Thymus (tissue), 11 donors: ENCODE data around the gene TLN1. TPM values are rescaled to one million over a fixed set of nuclear protein-coding genes. Genes with fewer than 3 reads are reported as not detected.

Source experiments
- DNase-seq, 9 donors: peaks; one replicate each; pipeline ENCODE4 v3.0.0-alpha.2; 2013; ENCODE audit warnings: low spot score in 9 of 9, low read depth in 6 of 9, missing footprints in 1 of 9
- H3K27ac ChIP-seq, 2 donors: one replicate each; pipeline ENCODE4 v1.5.1; 2013; ENCODE audit warnings: control low read depth in 1 of 2, low read depth in 1 of 2, low read length in 1 of 2, mild to moderate bottlenecking in 1 of 2, moderate library complexity in 1 of 2
- H3K27me3 ChIP-seq, 2 donors: one replicate each; pipeline ENCODE4 v1.5.1; 2013; ENCODE audit warnings: low read length in 1 of 2; ENCODE audit not compliant: control insufficient read depth in 2 of 2, insufficient read depth in 1 of 2
- H3K36me3 ChIP-seq, 2 donors: one replicate each; pipeline ENCODE4 v1.5.1; 2013; ENCODE audit warnings: low read length in 1 of 2, mild to moderate bottlenecking in 1 of 2, moderate library complexity in 1 of 2; ENCODE audit not compliant: control insufficient read depth in 2 of 2, insufficient read depth in 2 of 2
- H3K4me1 ChIP-seq, 2 donors: one replicate each; pipeline ENCODE4 v1.5.1; 2013; ENCODE audit warnings: low read length in 2 of 2; ENCODE audit not compliant: control insufficient read depth in 2 of 2, insufficient read depth in 2 of 2
- H3K4me3 ChIP-seq, 2 donors: one replicate each; pipeline ENCODE4 v1.5.1; 2013; ENCODE audit warnings: low read length in 2 of 2, control low read depth in 1 of 2, mild to moderate bottlenecking in 1 of 2
- H3K9me3 ChIP-seq, 2 donors: one replicate each; pipeline ENCODE4 v1.5.1; 2013; ENCODE audit warnings: low read length in 1 of 2, mild to moderate bottlenecking in 1 of 2; ENCODE audit not compliant: control insufficient read depth in 2 of 2, insufficient read depth in 1 of 2
- WGBS: extraction: QIAGEN DNeasy Blood & Tissue Kit; methylation state at CpG from one replicate; pipeline ENCODE4 v1.1.7; 2013; 5-methylcytosine and 5-hydroxymethylcytosine counted together
- polyA plus RNA-seq: library from polyadenylated mRNA; stranded (reverse); fragments of 200-250 nt; gene quantifications from one replicate; pipeline ENCODE4 v1.2.3, GENCODE V29; 2013
- total RNA-seq: library from RNA; stranded (reverse); fragments of 120-200 nt; gene quantifications from one replicate; pipeline ENCODE4 v1.2.4, GENCODE V29; 2013
- donor health status: healthy.

Gene TLN1
- total and polyA plus RNA-seq, 2 donors: 74.5 to 83.0 TPM

DNA sequence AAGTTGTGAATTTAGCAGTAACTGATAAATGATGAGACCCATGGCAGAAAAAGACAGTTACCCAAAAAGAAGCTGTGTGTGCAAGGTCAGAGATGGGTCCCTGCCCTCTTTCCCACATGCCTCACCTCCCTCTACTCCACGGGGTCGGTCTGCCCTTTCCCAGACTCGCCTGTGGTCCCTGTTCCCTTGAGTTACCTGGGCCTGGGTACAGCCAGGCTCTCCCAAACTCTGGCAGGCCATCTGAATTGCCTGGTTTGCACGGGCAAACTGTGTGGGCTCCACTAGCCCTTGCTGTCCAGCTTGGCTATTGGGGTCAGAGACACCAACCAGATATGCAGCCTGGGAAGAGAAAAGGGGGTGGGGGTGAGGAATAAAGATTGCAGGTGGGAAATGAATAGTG lies 23.8 kb downstream of the TLN1 start:
- peaks cover 91 to 95% of the 10 kb centered on the region in 2 donors for H3K36me3 ChIP-seq
- no peaks in the 10 kb centered on the region for H3K4me1 ChIP-seq
- no peaks in the 10 kb centered on the region for H3K9me3 ChIP-seq
- no peak overlapping the region for H3K4me3 ChIP-seq
- no peak for DNase-seq
- no peaks in the 10 kb centered on the region for H3K27me3 ChIP-seq
- no peak overlapping the region for H3K27ac ChIP-seq
- 98% methylated on average over 4 of the region's 4 CpGs for WGBS

DNA sequence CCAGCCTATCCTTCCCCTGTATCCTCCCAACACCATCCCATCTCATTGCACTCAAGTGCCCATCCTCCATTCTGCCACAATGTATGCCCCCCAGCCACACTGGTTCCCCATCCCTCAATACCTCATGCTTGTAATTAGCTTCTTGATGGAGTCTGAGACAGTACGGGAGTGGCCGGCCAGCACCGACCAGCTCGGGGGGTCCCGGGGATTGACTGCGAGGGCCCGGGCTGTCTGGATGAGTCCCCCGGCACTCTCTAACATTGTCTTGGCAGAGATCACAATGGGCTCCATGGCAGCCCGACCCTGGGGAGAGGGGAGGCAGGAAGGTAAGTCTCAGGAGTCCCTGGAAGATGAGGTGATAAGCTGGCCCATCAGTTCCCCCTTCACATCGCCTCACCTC lies 25.0 kb downstream of the TLN1 start:
- WGBS: 97% methylated on average over 10 of the region's 10 CpGs
- H3K27me3 ChIP-seq: no peaks in the 10 kb centered on the region
- H3K27ac ChIP-seq: no peak overlapping the region
- no peaks in the 10 kb centered on the region for H3K4me1 ChIP-seq
- no peak for DNase-seq
- no peak overlapping the region for H3K4me3 ChIP-seq
- H3K36me3 ChIP-seq: peaks cover 88 to 95% of the 10 kb centered on the region in 2 donors
- no peaks in the 10 kb centered on the region for H3K9me3 ChIP-seq

DNA sequence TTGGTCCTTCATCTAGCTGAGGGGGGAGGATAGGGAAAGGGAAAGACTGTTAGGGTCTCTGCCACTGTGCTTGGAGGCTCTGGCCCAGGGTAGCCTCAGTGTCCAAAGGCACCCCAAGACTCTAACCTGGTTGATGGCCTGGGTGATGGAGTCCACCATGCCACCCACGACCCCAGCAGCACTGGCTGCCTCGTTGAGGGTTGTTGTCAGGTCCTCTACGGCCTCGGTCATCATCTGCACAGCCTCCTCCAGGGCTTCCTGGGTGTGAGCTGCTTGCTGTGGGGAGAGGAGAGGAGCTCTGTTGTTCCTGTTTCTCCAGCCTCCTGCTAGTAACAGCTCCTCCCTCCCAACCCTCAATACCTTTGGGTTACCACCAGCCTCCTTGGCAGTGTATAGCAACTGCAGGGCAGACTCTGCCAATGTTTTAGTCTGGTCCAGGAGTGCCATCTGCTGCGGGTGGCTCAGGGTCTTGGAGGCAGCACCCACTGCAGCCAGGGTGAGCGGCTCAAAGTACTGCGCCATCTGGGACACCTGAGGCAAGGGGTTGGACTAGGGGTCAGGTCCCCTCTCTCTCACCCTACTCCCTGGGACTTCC lies 26.1 kb downstream of the TLN1 start:
- Histone ChIP-seq H3K27me3 (no peaks in the 10 kb centered on the region), H3K27ac (no peak overlapping the region), H3K4me3 (no peak overlapping the region), H3K4me1 (no peaks in the 10 kb centered on the region), H3K36me3 (peaks cover 88 to 95% of the 10 kb centered on the region in 2 donors), H3K9me3 (no peaks in the 10 kb centered on the region)
- DNase-seq: no peak
- 99% methylated on average over 7 of the region's 7 CpGs for WGBS

DNA sequence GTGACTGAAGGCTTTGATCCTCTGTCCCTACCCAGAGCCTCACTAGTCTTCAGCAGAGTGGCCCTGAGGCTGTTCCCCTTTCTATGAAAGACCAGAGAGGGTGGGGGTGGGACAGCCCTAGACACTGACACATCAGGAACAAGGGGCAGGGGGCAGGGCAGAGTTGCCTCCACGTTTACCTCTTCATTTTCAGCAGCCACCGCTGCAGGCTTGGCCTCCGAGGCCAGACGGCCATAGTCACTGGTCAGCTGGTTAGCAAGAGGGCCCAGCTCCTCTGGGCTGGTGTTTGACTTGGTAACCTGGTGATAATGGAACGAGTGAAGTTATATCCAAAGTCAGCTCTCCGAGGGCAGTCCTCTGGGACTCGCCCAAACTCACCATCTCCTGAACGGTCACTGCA lies 26.6 kb downstream of the TLN1 start:
- Histone ChIP-seq H3K27ac (no peak overlapping the region), H3K36me3 (peaks cover 85 to 95% of the 10 kb centered on the region in 2 donors), H3K4me3 (no peak overlapping the region), H3K9me3 (no peaks in the 10 kb centered on the region), H3K4me1 (no peaks in the 10 kb centered on the region), H3K27me3 (no peaks in the 10 kb centered on the region)
- DNase-seq: no peak
- WGBS: 97% methylated on average over 8 of the region's 8 CpGs

DNA sequence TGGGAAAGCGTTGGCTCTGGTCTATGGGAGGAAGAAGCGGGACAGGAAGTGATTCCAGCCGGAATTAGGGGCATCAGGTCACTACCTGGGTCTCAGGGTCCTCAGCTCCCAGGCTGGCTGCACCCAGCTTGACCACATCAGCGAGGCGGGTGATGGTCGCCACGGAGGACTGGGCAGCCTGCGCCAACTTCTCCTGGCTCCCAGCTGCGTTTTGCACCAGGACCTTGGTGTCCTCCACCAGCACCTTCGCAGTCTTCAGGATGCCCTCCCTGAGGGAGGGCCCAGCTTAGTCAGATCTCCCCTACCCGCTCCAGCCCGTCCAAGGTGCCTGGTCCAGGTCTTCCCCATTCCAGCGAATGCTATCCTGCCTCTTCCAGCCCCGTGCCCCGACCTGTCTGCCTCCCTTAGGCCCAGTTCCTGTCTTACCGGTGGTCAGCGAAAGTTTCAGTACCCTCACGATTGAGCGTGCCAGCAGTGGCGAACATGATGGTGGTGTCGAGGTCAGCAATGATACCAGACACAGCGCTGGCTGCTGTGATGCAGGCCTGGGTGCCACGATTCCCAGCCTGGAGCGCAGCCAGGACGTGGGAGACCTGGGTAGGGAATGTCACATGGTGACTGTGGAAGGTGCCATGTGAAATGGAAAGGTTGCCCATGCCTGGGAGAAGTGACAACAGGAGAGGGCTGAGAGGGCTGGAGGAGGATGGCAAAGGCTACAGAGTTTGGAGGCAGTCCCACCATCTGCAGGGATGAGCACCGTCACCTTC lies 27.9 kb downstream of the TLN1 start:
- WGBS: 98% methylated on average over 26 of the region's 26 CpGs
- H3K9me3 ChIP-seq: no peaks in the 10 kb centered on the region
- no peak for DNase-seq
- no peak overlapping the region for H3K4me3 ChIP-seq
- no peaks in the 10 kb centered on the region for H3K4me1 ChIP-seq
- H3K36me3 ChIP-seq: peaks cover 93 to 99% of the 10 kb centered on the region in 2 donors
- H3K27me3 ChIP-seq: no peaks in the 10 kb centered on the region
- no peak overlapping the region for H3K27ac ChIP-seq

DNA sequence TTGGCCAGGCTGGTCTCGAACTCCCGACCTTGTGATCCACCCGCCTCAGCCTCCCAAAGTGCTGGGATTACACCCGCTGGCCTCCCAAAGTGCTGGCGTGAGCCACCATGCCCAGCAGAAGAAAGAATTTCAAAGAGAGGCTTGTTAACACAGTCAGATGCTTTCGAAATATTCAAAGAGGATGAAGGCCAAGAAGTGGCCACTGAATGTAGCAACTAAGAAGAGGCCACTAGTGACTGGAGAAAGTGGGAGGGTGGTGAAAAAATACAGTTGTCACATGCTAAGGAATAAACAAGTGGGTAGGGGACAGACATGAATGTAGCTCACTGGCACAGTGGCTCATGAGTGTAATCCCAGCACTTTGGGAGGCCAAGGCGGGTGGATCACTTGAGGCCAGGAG lies 29.3 kb downstream of the TLN1 start:
- 96% methylated on average over 7 of the region's 7 CpGs for WGBS
- Histone ChIP-seq H3K4me1 (no peaks in the 10 kb centered on the region), H3K9me3 (no peaks in the 10 kb centered on the region), H3K27me3 (no peaks in the 10 kb centered on the region), H3K36me3 (peaks cover 94 to 99% of the 10 kb centered on the region in 2 donors), H3K27ac (no peak overlapping the region), H3K4me3 (no peak overlapping the region)
- no peak for DNase-seq

DNA sequence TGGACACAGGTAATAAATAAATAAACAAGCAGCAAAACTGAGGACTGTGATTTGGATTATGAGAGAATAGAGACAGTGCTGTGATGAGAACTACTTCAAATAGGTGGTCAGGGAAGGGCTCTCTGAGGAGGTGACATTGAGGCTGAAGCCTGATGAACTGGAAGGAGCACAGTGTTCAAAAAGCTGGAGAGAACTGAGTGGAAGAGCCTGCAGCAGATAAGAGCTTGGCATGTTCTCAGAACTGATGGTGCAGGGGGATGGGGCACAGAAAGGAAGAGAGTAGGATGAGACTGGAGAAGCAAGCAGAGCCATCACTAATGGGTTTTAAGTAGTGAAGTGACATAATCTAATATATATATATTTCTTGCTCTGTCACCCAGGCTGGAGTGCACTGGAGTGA lies 31.1 kb downstream of the TLN1 start:
- Histone ChIP-seq H3K36me3 (peaks cover 92 to 99% of the 10 kb centered on the region in 2 donors), H3K4me1 (no peaks in the 10 kb centered on the region), H3K27me3 (no peaks in the 10 kb centered on the region), H3K27ac (no peak overlapping the region), H3K4me3 (no peak overlapping the region), H3K9me3 (no peaks in the 10 kb centered on the region)
- DNase-seq: no peak

DNA sequence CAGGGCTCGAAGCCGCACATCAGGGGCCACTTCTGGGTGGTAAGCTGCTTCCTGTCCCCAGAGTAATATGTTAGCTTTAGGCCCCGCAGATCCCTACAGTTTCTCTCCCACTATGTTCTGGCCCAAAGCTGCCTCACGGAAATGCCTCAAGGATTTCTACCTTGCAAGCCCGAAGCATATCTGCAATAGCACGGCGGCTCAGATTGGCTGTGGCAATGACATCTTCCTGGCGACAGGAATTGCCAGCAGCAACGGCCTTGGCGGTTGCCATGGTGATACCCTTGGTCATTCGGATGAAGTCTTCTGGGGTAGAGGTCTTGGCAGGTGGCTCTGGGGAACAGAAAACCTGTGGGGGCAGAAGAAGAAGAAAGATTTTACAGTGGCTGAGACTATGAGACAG lies 32.0 kb downstream of the TLN1 start:
- peaks cover 83 to 95% of the 10 kb centered on the region in 2 donors for H3K36me3 ChIP-seq
- 97% methylated on average over 11 of the region's 11 CpGs for WGBS
- H3K27ac ChIP-seq: no peak overlapping the region
- no peaks in the 10 kb centered on the region for H3K4me1 ChIP-seq
- no peaks in the 10 kb centered on the region for H3K9me3 ChIP-seq
- no peak overlapping the region for H3K4me3 ChIP-seq
- no peaks in the 10 kb centered on the region for H3K27me3 ChIP-seq
- no peak for DNase-seq

DNA sequence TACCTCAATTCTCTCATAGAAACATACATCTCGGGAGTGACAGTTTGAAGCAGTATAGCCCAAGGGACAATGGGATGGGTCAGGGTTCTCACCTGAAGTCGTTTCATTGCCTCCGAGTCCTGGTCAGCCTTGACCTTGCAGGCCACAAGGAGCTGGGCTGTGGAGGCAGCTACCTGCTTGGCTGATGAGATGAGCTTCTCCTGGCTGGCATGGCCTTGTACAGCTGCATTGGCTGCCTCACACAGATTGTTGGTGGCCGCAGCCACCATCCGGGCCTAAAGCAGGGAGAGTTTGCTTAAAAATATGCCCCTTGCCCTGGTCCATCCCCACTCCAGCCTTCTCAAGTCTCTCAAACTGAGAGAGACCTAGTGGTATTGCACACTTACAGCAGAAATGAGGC lies 33.8 kb downstream of the TLN1 start:
- H3K4me1 ChIP-seq: no peaks in the 10 kb centered on the region
- no peak overlapping the region for H3K4me3 ChIP-seq
- no peak overlapping the region for H3K27ac ChIP-seq
- no peak for DNase-seq
- peaks cover 65 to 77% of the 10 kb centered on the region in 2 donors for H3K36me3 ChIP-seq
- WGBS: 98% methylated on average over 5 of the region's 5 CpGs
- H3K9me3 ChIP-seq: no peaks in the 10 kb centered on the region
- H3K27me3 ChIP-seq: no peaks in the 10 kb centered on the region
